A673 (cell line): Measurements from ENCODE around the gene MAG. TPM values are rescaled to one million over a fixed set of nuclear protein-coding genes. Genes with fewer than 3 reads are reported as not detected.

Experiments used
- BruUV-seq: library from RNA; stranded (reverse); fragments of 400-500 nt; replicated peaks from 2 replicates; lab custom pipeline; 2021; lab: Mats Ljungman, UMichigan
- CTCF ChIA-PET: fragments of 300-600 bp; sonication (Branson Sonifier 250); formaldehyde crosslinking; loops from one replicate; lab custom pipeline; 2022; ENCODE audit warnings: antibody characterized with exemption; lab: Charles Lee
- POLR2A ChIA-PET: fragments of 300-600 bp; sonication (Branson Sonifier 250); formaldehyde crosslinking; loops from one replicate; lab custom pipeline; 2022; ENCODE audit warnings: antibody characterized with exemption; ENCODE audit not compliant: low non-redundant PET; lab: Charles Lee
- DNase-seq: peaks from one replicate; pipeline ENCODE4 v3.0.0-alpha.2; 2015; ENCODE audit warnings: low spot score
- H3K27ac ChIP-seq: fragments of 200-600 bp; sonication (generic); 2 replicates; pipeline ENCODE4 v1.5.1; 2016; ENCODE audit warnings: mixed run types, low read depth, mild to moderate bottlenecking, mixed read lengths, antibody characterized with exemption, low read length; ENCODE audit not compliant: poor library complexity, severe bottlenecking
- H3K27me3 ChIP-seq: fragments of 200-600 bp; sonication (generic); replicated peaks from 2 replicates; pipeline ENCODE4 v1.6.1; 2017; ENCODE audit warnings: mixed run types, low read depth, mild to moderate bottlenecking, mixed read lengths, antibody characterized with exemption, low read length; ENCODE audit not compliant: insufficient read depth, poor library complexity
- H3K36me3 ChIP-seq: fragments of 200-600 bp; sonication (generic); 2 replicates; pipeline ENCODE4 v1.6.1; 2016; ENCODE audit warnings: mixed run types, mild to moderate bottlenecking, mixed read lengths, antibody characterized with exemption, low read length; ENCODE audit not compliant: insufficient read depth, poor library complexity, severe bottlenecking
- H3K4me1 ChIP-seq: fragments of 200-600 bp; sonication (generic); 2 replicates; pipeline ENCODE4 v1.6.1; 2017; ENCODE audit warnings: mixed run types, mild to moderate bottlenecking, mixed read lengths, antibody characterized with exemption, low read length; ENCODE audit not compliant: insufficient read depth, poor library complexity, severe bottlenecking
- H3K4me3 ChIP-seq: fragments of 200-600 bp; sonication (generic); 2 replicates; pipeline ENCODE4 v1.5.1; 2016; ENCODE audit warnings: low read depth, mixed run types, mild to moderate bottlenecking, mixed read lengths, low read length; ENCODE audit not compliant: poor library complexity, severe bottlenecking
- H3K9me3 ChIP-seq: fragments of 200-600 bp; sonication (generic); 2 replicates; pipeline ENCODE4 v1.6.1; 2016; ENCODE audit warnings: mixed run types, low read depth, mild to moderate bottlenecking, mixed read lengths, antibody characterized with exemption, low read length; ENCODE audit not compliant: poor library complexity, severe bottlenecking
- EZH2 ChIP-seq: fragments of 200-600 bp; sonication (generic); IDR thresholded peaks from 2 replicates; pipeline ENCODE4 v1.6.1; 2017; ENCODE audit warnings: borderline replicate concordance, low read depth, mild to moderate bottlenecking, mixed read lengths, antibody characterized with exemption, low read length; ENCODE audit not compliant: poor library complexity, severe bottlenecking
- intact Hi-C: fragments of 100-400 bp; cut with micrococcal nuclease; formaldehyde crosslinking; loops from one replicate; pipeline ENCODE4 v1.10.0; 2022; ENCODE audit not compliant: unreplicated experiment
- total RNA-seq: library from RNA; stranded (reverse); gene quantifications from 2 replicates; pipeline ENCODE4 v1.2.3, GENCODE V29; 2021
- TF ChIP-seq, protein P1 (sequence below): fragments of 300-800, 200-600 bp; sonication (generic); conservative IDR thresholded peaks from 2 replicates; pipeline ENCODE4 v1.5.1; 2017; ENCODE audit warnings: low read depth, mild to moderate bottlenecking, antibody characterized with exemption, low read length, moderate library complexity, mixed read lengths

MAG gene
- total RNA-seq, 1 experiment from 2014 or later, result not detected

DNA sequence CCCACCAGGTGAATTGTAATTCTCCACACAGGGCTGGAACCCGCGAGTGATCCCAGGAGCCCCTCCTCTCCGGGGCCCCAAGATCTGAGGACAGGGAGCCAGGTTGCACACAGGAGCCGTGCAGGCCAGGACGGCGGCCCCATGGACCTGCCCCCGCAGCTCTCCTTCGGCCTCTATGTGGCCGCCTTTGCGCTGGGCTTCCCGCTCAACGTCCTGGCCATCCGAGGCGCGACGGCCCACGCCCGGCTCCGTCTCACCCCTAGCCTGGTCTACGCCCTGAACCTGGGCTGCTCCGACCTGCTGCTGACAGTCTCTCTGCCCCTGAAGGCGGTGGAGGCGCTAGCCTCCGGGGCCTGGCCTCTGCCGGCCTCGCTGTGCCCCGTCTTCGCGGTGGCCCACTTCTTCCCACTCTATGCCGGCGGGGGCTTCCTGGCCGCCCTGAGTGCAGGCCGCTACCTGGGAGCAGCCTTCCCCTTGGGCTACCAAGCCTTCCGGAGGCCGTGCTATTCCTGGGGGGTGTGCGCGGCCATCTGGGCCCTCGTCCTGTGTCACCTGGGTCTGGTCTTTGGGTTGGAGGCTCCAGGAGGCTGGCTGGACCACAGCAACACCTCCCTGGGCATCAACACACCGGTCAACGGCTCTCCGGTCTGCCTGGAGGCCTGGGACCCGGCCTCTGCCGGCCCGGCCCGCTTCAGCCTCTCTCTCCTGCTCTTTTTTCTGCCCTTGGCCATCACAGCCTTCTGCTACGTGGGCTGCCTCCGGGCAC is 59.6 kb downstream of the MAG start:
- no peaks in the 10 kb centered on the region for H3K9me3 ChIP-seq
- intact Hi-C loops, result loop anchor here (1.0 to 10.0 kb wide), 3 partner anchors 117 to 293 kb away; partner anchors contain the start of genes COX6B1 and ETV2
- CTCF ChIA-PET, result no interaction called here
- peaks cover 12% of the 10 kb centered on the region for H3K4me1 ChIP-seq
- H3K4me3 ChIP-seq, result no peak overlapping the region
- no TSS peak for BruUV-seq
- POLR2A ChIA-PET, result no interaction called here
- TF ChIP-seq, protein P1, sequence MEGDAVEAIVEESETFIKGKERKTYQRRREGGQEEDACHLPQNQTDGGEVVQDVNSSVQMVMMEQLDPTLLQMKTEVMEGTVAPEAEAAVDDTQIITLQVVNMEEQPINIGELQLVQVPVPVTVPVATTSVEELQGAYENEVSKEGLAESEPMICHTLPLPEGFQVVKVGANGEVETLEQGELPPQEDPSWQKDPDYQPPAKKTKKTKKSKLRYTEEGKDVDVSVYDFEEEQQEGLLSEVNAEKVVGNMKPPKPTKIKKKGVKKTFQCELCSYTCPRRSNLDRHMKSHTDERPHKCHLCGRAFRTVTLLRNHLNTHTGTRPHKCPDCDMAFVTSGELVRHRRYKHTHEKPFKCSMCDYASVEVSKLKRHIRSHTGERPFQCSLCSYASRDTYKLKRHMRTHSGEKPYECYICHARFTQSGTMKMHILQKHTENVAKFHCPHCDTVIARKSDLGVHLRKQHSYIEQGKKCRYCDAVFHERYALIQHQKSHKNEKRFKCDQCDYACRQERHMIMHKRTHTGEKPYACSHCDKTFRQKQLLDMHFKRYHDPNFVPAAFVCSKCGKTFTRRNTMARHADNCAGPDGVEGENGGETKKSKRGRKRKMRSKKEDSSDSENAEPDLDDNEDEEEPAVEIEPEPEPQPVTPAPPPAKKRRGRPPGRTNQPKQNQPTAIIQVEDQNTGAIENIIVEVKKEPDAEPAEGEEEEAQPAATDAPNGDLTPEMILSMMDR, result no peak
- TF ChIP-seq EZH2, result no peak
- no peaks in the 10 kb centered on the region for H3K27me3 ChIP-seq
- no peak for DNase-seq
- no peaks in the 10 kb centered on the region for H3K36me3 ChIP-seq
- H3K27ac ChIP-seq, result no peak overlapping the region

DNA sequence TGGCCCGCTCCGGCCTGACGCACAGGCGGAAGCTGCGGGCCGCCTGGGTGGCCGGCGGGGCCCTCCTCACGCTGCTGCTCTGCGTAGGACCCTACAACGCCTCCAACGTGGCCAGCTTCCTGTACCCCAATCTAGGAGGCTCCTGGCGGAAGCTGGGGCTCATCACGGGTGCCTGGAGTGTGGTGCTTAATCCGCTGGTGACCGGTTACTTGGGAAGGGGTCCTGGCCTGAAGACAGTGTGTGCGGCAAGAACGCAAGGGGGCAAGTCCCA is 60.2 kb downstream of the MAG start:
- CTCF ChIA-PET, result interaction anchor here (0.5 kb wide), 1 partner anchor 211 kb away, joined by 5 read pairs; no protein-coding TSS in a partner anchor
- no TSS peak for BruUV-seq
- H3K4me3 ChIP-seq, result no peak overlapping the region
- no peaks in the 10 kb centered on the region for H3K9me3 ChIP-seq
- H3K36me3 ChIP-seq, result no peaks in the 10 kb centered on the region
- TF ChIP-seq, protein P1, result no peak
- TF ChIP-seq EZH2, result no peak
- DNase-seq, result no peak
- peaks cover 13% of the 10 kb centered on the region for H3K4me1 ChIP-seq
- POLR2A ChIA-PET, result no interaction called here
- no peaks in the 10 kb centered on the region for H3K27me3 ChIP-seq
- intact Hi-C loops, result loop anchor here (1.0 to 10.0 kb wide), 3 partner anchors 117 to 293 kb away; partner anchors contain the start of genes COX6B1 and ETV2
- no peak overlapping the region for H3K27ac ChIP-seq

GRCh38 chr19:35352448-35353304 is 60.7 kb downstream of the MAG start:
- TF ChIP-seq, protein P1, result peak; percentile 83
- TF ChIP-seq EZH2, result no peak
- no peaks in the 10 kb centered on the region for H3K9me3 ChIP-seq
- H3K27me3 ChIP-seq, result no peaks in the 10 kb centered on the region
- H3K4me1 ChIP-seq, result peaks cover 19% of the 10 kb centered on the region
- H3K4me3 ChIP-seq, result no peak overlapping the region
- ChIA-PET CTCF (interaction anchor here (0.5 to 2.3 kb wide), 4 partner anchors 116 to 211 kb away, joined by 3 to 23 read pairs (median 8); no protein-coding TSS in a partner anchor), POLR2A (interaction anchor here (0.6 kb wide), 1 partner anchor 79 kb away, joined by 3 read pairs; no protein-coding TSS in a partner anchor)
- intact Hi-C loops, result loop anchor here (1.0 to 10.0 kb wide), 3 partner anchors 116 to 292 kb away; partner anchors contain the start of genes COX6B1 and ETV2
- no TSS peak for BruUV-seq
- no peak overlapping the region for H3K27ac ChIP-seq
- DNase-seq, result peak; percentile 82
- no peaks in the 10 kb centered on the region for H3K36me3 ChIP-seq
